Esophagus squamous epithelium (tissue), 5 donors: ENCODE measurements around the gene PLBD2. TPM values are rescaled to one million over a fixed set of nuclear protein-coding genes. Genes with fewer than 3 reads are reported as not detected.
A peak's percentile ranks its signal among the peaks of the same experiment; 100 is the strongest.

Experiments
- DNase-seq: peaks from one replicate; lab custom pipeline; 2025; lab: John Stamatoyannopoulos, UW
- H3K27ac ChIP-seq, 4 donors: fragments of 200-600 bp; sonication (generic); one replicate each; pipeline ENCODE4 v1.5.1; 2016 to 2019; ENCODE audit warnings: mild to moderate bottlenecking in 1 of 4
- H3K27me3 ChIP-seq, 4 donors: fragments of 200-600 bp; sonication (generic); 1 replicate in 3 of 4; 2 replicates in 1 of 4; pipeline versions ENCODE4 v1.5.1 to v1.6.0; 2017 to 2021; ENCODE audit warnings: antibody characterized with exemption in 1 of 4
- H3K36me3 ChIP-seq, 3 donors: fragments of 200-600 bp; sonication (generic); one replicate each; pipeline ENCODE4 v1.5.1; 2016 to 2019
- H3K4me1 ChIP-seq, 3 donors: fragments of 200-600 bp; sonication (generic); one replicate each; pipeline ENCODE4 v1.5.1; 2017 to 2019
- H3K4me3 ChIP-seq, 4 donors: fragments of 200-600 bp; sonication (generic); 1 replicate in 3 of 4; 2 replicates in 1 of 4; pipeline ENCODE4 v1.5.1; 2016 to 2019; ENCODE audit warnings: mild to moderate bottlenecking in 2 of 4, moderate library complexity in 1 of 4
- H3K9me3 ChIP-seq, 3 donors: fragments of 200-600 bp; sonication (generic); one replicate each; pipeline ENCODE4 v1.5.1; 2016 to 2019
- CTCF ChIP-seq, 6 experiments: fragments of 450-650 bp in 4 of 6; fragments of 200-600 bp in 2 of 6; sonication (generic) in 2 of 6; IDR thresholded peaks; one replicate each; pipeline ENCODE4 v1.5.1; 2016 to 2019; ENCODE audit warnings: antibody characterized with exemption in 6 of 6, mild to moderate bottlenecking in 4 of 6, moderate library complexity in 4 of 6
- POLR2A ChIP-seq, 4 donors: fragments of 450-650 bp; IDR thresholded peaks; one replicate each; pipeline ENCODE4 v1.6.1; 2017; ENCODE audit warnings: antibody characterized with exemption in 4 of 4, mild to moderate bottlenecking in 4 of 4, moderate library complexity in 3 of 4
- WGBS, 2 donors: methylation state at CpG; one replicate each; pipeline ENCODE4 v1.1.5; 2018; 5-methylcytosine and 5-hydroxymethylcytosine counted together
- intact Hi-C: fragments of 100-400 bp; cut with DNase I; formaldehyde crosslinking; loops from one replicate; pipeline ENCODE4 v1.15.0; 2022
- total RNA-seq, 4 donors: library from RNA; depleted of rRNA; stranded (reverse); fragments of >200 nt; gene quantifications; one replicate each; pipeline ENCODE4 v1.1.0, GENCODE V29; 2016
- donor health status: DM: yes; HTN: yes; CAD: no.

The PLBD2 gene
- total RNA-seq, 4 donors from 2014 or later, result 14.3 to 22.0 (median 17.1) TPM

DNA sequence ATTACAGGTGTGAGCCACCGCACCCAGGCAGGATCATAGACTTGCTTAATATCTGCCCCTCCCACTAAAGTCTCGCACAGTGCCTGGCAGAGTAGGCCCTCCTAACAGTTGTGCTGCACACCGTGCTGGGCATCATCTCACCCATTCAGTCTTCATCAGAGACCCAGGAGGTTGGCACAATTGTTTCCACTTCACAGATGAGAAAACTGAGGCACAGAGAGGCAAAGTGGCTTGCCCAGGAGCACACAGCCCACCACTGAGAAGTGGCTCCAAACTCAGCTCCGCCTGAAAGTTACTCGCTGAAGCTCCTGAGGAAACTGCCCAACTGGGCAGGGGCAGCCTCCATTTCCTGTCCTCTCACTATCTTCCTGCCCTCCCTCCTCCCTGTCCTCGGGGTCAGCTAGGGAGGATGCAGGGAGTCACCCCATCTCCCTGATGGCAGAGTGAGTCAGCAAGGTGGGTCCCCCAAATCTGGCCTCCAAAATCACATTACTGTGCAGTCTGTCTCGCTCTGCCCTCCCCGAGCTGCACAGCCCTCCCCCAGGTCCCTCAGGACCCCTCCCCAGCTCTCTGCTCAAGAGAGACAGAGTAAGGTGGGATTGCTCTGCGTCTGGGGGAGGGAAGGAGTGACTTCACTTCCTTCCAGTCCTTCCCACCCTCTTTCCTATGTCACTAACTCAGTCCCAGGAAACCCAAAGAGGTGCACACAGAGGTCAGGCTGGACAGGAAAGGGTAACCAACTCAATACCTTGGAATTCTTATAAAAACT, 29.2 kb upstream of the PLBD2 start:
- intact Hi-C loops, result no loop called here
- Histone ChIP-seq H3K4me3 (no peak overlapping the region), H3K9me3 (no peaks in the 10 kb centered on the region), H3K4me1 (peaks cover 7 to 47% (median 24%) of the 10 kb centered on the region in 3 donors), H3K27me3 (no peaks in the 10 kb centered on the region), H3K36me3 (peaks cover 0 to 66% (median 5%) of the 10 kb centered on the region in 3 donors), H3K27ac (peak overlapping the region in 2 of 4 donors; percentile 6 to 39)
- 75 to 93% methylated on average over 5 to 7 of the region's 9 CpGs for WGBS, 2 donors
- TF ChIP-seq CTCF (IDR thresholded peaks at IDR 0.05) (no peak), POLR2A (IDR thresholded peaks at IDR 0.05) (no peak)
- DNase-seq, result no peak

DNA sequence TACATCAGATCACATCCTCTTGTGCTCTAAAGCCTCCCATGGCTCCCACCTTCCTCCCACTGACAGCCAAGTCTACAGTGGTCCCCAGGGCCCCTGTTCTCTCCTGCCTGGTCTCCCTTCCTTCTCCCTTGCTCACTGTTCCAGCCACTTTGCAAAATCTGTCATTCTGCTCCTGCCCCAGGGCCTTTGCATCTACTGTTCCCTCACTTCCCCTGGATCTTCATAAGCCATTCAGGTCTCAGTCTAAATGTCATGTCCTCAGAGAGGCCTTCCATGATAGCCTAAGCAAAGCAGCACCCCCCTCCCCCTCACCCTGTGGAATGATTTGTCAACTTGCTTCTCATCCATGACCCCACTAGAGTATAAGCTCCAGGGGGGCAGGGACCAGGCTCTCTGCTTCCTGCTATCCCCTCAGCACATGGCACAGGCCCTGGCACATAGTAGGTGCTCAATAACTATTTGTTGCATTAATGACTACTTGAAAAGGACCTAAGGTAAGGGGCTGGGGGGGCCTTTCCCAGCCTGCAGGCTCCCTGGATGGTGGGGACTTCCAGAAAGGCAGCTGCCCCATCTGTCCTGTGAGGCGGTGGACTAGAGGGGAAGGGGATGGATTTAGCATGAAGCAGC, 28.5 kb upstream of the PLBD2 start:
- Histone ChIP-seq H3K27ac (peak overlapping the region in 2 of 4 donors; percentile 6 to 39), H3K9me3 (no peaks in the 10 kb centered on the region), H3K4me1 (peaks cover 7 to 50% (median 24%) of the 10 kb centered on the region in 3 donors), H3K27me3 (no peaks in the 10 kb centered on the region), H3K4me3 (no peak overlapping the region), H3K36me3 (peaks cover 0 to 66% (median 5%) of the 10 kb centered on the region in 3 donors)
- DNase-seq, result no peak
- 100% methylated on average over 1 of the region's 1 CpG for WGBS, 2 donors
- TF ChIP-seq POLR2A (IDR thresholded peaks at IDR 0.05) (no peak), CTCF (IDR thresholded peaks at IDR 0.05) (no peak)
- intact Hi-C loops, result no loop called here

GRCh38 chr12:113330505-113330904, 27.9 kb upstream of the PLBD2 start:
- no peak for TF ChIP-seq POLR2A (IDR thresholded peaks at IDR 0.05)
- no peak for TF ChIP-seq CTCF (IDR thresholded peaks at IDR 0.05)
- Histone ChIP-seq H3K27me3 (no peaks in the 10 kb centered on the region), H3K9me3 (no peaks in the 10 kb centered on the region), H3K4me1 (peaks cover 7 to 55% (median 26%) of the 10 kb centered on the region in 3 donors), H3K4me3 (no peak overlapping the region), H3K36me3 (peaks cover 0 to 66% (median 5%) of the 10 kb centered on the region in 3 donors), H3K27ac (no peak overlapping the region)
- WGBS, 2 donors, result 90 to 100% methylated on average over 2 of the region's 2 CpGs
- intact Hi-C loops, result no loop called here
- DNase-seq, result no peak

- H3K9me3 ChIP-seq, result no peaks in the 10 kb centered on the region
- intact Hi-C loops, result no loop called here
- 82 to 86% methylated on average over 5 to 6 of the region's 17 CpGs for WGBS, 2 donors
- H3K36me3 ChIP-seq, result peaks cover 0 to 54% (median 5%) of the 10 kb centered on the region in 3 donors
- no peak for TF ChIP-seq CTCF (IDR thresholded peaks at IDR 0.05)
- TF ChIP-seq POLR2A (IDR thresholded peaks at IDR 0.05), result no peak
- peak overlapping the region in 2 of 4 donors; percentile 78 for H3K4me3 ChIP-seq
- peaks cover 7 to 40% (median 19%) of the 10 kb centered on the region in 3 donors for H3K4me1 ChIP-seq
- peak overlapping the region in 2 of 4 donors; percentile 88 for H3K27ac ChIP-seq
- H3K27me3 ChIP-seq, result no peaks in the 10 kb centered on the region
- no peak for DNase-seq
These were observed 25.5 kb upstream of the PLBD2 start for GRCh38 chr12:113332688-113333417.
